GM10266 (cell line): Measurements from ENCODE around the gene APBB3.
"Not testable (repeated sequence)": the region's sequence is repeated elsewhere in the genome, so short reads cannot be mapped to it uniquely, and the experiment has no call there.

Source experiments
- DNase-seq: peaks from one replicate; pipeline ENCODE4 v3.0.0; 2012; ENCODE audit errors: extremely low spot score
- TF ChIP-seq, protein P1 (sequence below): IDR thresholded peaks from 2 replicates; pipeline ENCODE4 v1.5.1; 2012; ENCODE audit warnings: mild to moderate bottlenecking, low read depth; ENCODE audit not compliant: control insufficient read depth, insufficient read depth; ENCODE audit errors: missing control alignments

Gene APBB3

DNA sequence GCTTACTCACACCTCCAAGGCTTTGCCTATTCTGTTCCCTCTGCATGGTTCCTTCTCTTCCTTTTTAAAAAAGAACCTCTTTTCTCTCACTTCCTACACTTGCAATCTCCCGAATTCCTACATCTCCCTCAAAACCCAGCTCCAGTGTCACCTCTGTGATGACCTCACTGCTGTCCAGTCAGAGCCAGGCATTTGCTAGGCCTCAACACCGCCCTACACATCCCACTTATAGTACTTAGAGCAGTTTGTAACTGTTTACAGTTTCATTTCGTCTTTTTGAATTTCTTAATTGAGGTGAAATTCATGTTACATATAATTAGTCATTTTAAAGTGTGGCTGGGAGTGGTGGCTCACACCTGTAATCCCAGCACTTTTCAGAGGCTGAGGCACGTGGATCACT is 37.7 kb upstream of the APBB3 start:
- no peak for DNase-seq
- TF ChIP-seq, protein P1, sequence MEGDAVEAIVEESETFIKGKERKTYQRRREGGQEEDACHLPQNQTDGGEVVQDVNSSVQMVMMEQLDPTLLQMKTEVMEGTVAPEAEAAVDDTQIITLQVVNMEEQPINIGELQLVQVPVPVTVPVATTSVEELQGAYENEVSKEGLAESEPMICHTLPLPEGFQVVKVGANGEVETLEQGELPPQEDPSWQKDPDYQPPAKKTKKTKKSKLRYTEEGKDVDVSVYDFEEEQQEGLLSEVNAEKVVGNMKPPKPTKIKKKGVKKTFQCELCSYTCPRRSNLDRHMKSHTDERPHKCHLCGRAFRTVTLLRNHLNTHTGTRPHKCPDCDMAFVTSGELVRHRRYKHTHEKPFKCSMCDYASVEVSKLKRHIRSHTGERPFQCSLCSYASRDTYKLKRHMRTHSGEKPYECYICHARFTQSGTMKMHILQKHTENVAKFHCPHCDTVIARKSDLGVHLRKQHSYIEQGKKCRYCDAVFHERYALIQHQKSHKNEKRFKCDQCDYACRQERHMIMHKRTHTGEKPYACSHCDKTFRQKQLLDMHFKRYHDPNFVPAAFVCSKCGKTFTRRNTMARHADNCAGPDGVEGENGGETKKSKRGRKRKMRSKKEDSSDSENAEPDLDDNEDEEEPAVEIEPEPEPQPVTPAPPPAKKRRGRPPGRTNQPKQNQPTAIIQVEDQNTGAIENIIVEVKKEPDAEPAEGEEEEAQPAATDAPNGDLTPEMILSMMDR, result no peak

DNA sequence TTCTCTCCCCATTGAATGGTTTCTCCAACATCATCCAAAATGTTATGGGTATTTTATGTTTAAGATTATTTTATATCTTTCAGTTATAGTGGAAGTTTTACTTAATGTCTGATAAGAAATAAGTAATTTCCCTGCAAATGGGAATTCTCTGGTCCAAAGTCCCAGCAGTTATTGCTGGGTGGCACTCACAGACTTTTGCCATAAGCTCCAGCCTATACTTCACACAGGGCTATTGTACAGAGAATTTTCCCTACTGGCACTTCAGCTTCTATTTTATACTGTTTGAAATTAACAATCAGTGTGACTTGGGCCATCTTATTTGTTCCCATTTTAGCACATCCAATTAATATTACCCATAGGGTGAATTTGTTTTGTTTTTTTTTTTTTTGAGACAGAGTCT is 35.7 kb upstream of the APBB3 start:
- TF ChIP-seq, protein P1, result no peak
- no peak for DNase-seq

DNA sequence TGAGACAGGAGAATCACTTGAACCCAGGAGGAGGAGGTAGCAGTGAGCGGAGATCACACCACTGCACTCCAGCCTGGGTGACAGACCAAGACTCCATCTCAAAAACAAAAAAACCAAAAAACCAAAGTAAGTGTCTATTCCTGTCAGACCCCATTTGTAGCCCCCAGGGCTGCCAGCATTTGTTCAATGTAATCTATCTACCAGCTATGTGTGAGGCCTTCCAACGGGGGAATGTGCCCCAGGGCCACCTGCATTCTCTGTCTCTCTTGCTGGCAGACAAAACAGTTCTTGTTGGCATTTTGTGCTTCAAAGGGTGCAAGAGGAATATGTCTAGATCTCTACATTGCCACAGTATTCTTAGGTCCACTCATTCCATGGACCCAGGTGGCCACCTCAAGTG is 34.4 kb upstream of the APBB3 start:
- no peak for DNase-seq
- TF ChIP-seq, protein P1, result no peak

DNA sequence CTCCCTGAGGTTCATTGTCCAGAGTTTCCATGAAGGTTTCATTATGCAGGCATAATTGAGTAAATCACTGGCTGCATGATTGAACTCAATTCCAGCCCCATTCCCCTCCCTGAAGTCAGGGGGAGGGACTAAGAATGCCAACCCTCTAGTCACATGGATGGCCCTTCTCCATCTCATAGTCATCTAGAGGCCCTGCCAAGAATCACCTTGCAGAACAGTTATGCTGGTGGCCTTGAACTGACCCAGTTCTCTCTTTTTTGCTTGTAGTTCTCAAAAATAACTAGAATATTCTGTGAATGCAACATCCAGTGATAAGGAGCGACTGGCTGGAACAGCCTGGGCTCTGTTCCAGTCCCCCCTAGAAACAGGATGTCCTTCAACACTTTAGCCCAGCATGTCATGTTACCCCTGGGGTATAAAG is 31.9 kb upstream of the APBB3 start:
- TF ChIP-seq, protein P1, result no peak
- no peak for DNase-seq

DNA sequence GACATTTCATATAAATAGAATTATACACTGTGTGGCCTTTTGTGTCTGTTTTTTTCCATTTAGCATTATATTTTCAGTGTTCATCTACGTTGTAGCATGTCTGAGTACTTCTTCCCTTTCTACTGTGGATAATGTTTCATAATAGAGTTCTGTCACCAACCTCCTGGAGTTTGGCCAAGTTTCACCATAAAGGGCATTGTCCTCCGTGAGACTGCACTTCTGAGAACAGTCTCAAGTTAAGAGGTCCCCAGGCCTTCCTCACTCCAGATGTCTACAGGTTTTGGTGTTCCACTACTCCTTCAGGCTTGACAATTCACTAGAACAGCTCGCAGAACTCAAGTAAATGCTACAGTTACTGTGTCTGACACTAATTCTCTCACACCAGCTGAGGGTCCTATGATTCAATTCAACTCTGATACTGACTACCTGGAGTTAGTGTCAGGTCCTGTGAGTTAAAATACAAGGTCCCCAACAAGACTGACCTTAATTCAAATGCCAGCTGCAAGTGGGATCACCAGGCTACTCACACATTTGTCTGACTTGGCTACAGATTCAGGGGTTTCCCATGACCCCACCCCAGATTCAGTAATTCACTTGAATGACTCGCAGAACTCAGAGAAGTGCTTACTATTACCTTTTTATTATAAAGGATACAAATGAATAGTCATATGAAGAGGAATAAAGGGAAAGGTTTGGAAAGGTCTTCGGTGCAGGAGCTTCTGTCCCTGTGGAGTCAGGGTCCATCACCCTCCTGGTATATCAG is 31.3 kb upstream of the APBB3 start:
- DNase-seq, result no peak
- TF ChIP-seq, protein P1, result no peak

DNA sequence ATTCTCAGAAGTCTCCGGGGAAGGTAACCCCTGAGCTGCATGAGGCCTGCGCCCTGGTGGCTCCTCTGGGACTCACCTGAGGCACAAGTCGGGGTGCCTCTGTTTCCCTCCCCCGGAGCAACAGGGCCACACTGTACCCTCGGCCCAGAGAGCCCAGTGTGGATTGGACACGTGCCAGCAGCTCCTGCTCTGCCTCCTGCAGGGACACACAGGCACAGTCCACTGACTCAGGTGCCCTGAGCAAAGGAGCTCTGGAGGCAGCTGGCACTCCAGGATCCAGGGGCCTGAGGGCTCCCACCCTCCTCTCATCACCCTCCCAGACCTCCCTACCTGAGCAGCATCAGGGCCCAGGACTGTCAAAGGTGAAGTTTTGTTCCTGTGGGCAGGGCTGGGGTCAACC is 29.8 kb upstream of the APBB3 start:
- TF ChIP-seq, protein P1, result no peak

DNA sequence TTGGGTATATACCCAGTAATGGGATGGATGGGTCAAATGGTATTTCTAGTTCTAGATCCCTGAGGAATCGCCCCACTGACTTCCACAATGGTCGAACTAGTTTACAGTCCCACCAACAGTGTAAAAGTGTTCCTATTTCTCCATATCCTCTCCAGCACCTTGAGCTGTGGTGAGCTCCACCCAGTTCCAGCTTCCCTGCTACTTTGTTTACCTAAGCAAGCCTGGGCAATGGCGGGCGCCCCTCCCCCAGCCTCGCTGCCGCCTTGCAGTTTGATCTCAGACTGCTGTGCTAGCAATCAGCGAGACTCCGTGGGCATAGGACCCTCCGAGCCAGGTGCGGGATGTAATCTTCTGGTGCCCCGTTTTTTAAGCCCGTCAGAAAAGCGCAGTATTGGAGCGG is 28.7 kb upstream of the APBB3 start:
- not testable (repeated sequence) for DNase-seq

More for the DNA sequence above, 29.8 kb upstream of the APBB3 start:
- no peak for DNase-seq

DNA sequence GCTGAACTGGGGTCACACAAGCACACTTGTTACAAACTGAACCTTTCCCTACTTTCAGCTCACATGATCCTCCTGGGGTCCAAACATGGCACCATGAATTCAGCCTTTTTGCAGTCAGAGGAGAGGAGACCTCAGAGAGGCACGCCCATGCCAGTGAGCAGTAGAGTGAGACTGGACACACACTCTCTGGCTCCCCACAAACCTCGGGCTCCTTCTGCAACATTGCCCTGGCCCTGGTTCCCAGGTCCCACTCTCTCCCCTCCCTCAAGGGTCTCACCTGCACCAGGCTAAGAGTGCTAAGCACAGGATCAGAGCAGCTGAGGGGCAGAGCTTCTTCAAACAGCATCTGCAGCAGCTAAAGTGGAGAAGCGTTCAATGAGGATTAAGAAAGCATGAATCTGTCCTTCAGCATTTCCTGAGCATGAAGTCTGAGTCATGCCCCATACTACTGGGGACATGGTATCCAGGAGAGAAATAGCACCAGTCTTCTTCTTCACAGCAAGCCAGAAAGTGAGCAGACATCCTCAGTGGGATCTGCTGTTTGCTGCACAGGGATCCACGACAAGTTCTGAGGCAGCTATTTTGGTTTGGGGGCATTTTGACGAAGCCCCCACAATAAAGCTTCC is 27.5 kb upstream of the APBB3 start:
- TF ChIP-seq, protein P1, result no peak
- no peak for DNase-seq
